Endothelial cell of umbilical vein (primary cell): ENCODE results near the gene KRTAP10-2.

Experiments
- POLR2AphosphoS5 ChIP-seq: IDR thresholded peaks from 2 replicates; pipeline ENCODE4 v1.6.1; 2012; ENCODE audit warnings: low read depth, mild to moderate bottlenecking, control low read depth, low read length, moderate library complexity; ENCODE audit not compliant: insufficient read depth
- TF ChIP-seq, protein P1 (sequence below), 2 donors: IDR thresholded peaks; 1 replicate in 1 of 2; 2 replicates in 1 of 2; pipeline ENCODE4 v1.5.1; 2011; ENCODE audit warnings: low read length in 2 of 2, mild to moderate bottlenecking in 2 of 2, moderate library complexity in 2 of 2, control low read depth in 1 of 2, inconsistent platforms in 1 of 2, low read depth in 1 of 2; ENCODE audit not compliant: insufficient read depth in 1 of 2; ENCODE audit errors: extremely low read depth in 1 of 2

DNA sequence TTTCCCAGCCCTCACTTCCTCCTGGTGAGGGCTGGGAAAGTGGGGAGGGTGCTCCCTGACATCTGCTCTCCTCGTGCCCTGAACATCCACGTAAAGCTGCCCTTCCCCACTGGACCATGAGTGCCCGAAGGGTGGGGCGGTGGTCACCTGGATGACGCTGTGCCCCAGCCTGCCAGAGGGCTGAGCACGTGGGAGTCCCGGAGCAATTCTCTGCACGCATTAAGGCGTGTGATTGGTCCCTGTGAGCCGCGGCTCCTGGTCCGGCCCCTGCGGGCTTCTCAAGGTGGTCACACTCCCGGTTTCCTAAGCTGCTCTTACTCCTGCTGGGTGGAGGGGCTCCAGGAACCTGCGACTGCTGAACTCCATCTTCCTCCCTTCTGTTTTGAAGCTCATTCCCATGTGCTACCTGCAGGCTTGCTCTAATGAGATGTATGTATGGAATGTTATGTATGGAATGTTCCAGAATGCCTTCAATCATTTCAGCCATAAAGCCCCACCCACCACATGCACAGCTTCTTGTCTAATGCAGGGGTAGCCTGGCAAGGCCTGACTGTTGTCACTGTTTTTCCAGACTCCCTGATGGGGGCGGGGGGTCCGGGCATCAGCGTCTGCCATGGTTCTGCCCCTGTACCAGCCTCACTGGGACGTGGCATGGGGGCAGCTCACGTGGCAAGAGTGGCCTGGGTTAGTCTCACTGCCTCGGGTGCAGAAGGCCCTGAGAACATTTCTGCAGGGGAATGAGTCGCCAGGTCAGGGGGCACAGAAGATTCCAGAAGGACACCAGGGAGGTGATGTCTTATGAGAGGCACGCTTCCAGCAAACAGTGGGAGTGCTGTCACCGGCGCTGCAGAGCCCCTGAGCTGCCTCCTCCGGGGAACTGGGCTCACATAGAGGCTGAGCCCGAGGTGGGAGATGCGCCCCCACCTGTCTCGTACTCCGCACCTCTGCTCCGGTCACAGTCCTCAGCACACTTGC is 30.7 kb downstream of the KRTAP10-2 start:
- TF ChIP-seq, protein P1, sequence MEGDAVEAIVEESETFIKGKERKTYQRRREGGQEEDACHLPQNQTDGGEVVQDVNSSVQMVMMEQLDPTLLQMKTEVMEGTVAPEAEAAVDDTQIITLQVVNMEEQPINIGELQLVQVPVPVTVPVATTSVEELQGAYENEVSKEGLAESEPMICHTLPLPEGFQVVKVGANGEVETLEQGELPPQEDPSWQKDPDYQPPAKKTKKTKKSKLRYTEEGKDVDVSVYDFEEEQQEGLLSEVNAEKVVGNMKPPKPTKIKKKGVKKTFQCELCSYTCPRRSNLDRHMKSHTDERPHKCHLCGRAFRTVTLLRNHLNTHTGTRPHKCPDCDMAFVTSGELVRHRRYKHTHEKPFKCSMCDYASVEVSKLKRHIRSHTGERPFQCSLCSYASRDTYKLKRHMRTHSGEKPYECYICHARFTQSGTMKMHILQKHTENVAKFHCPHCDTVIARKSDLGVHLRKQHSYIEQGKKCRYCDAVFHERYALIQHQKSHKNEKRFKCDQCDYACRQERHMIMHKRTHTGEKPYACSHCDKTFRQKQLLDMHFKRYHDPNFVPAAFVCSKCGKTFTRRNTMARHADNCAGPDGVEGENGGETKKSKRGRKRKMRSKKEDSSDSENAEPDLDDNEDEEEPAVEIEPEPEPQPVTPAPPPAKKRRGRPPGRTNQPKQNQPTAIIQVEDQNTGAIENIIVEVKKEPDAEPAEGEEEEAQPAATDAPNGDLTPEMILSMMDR (IDR thresholded peaks at IDR 0.05; ENCODE audit: extremely low read depth in 1 of 2, insufficient read depth in 1 of 2, low read depth in 1 of 2, low read length in 2 of 2), result no peak
- TF ChIP-seq POLR2AphosphoS5, result no peak
